Kidney (tissue), 14 donors: ENCODE data around the gene TSPAN14. TPM values are rescaled to one million over a fixed set of nuclear protein-coding genes. Genes with fewer than 3 reads are reported as not detected.
A peak's percentile ranks its signal among the peaks of the same experiment; 100 is the strongest.

Experiments
- DNase-seq, 5 donors: peaks; one replicate each; pipeline ENCODE4 v3.0.0-alpha.2; 2013 to 2020
- FAIRE-seq: peaks from 2 replicates; lab custom pipeline; 2012; peaks lifted over from hg19 to GRCh38; lab: Jason Lieb, UNC
- H3K27ac ChIP-seq, 2 donors: one replicate each; pipeline ENCODE4 v1.7.0; 2013; ENCODE audit warnings: low read depth in 2 of 2, low read length in 2 of 2, inconsistent platforms in 1 of 2
- H3K27me3 ChIP-seq: one replicate; pipeline ENCODE4 v1.7.1; 2013; ENCODE audit warnings: low read length, inconsistent platforms; ENCODE audit not compliant: control insufficient read depth, insufficient read depth
- H3K36me3 ChIP-seq, 3 donors: one replicate each; pipeline versions ENCODE4 v1.7.0 to v1.7.1; 2013; ENCODE audit warnings: low read length in 3 of 3, control low read depth in 1 of 3, inconsistent platforms in 1 of 3; ENCODE audit not compliant: insufficient read depth in 3 of 3, control insufficient read depth in 2 of 3
- H3K4me1 ChIP-seq, 3 donors: one replicate each; pipeline versions ENCODE4 v1.7.0 to v1.7.1; 2013; ENCODE audit warnings: low read length in 3 of 3, inconsistent platforms in 1 of 3, low read depth in 1 of 3; ENCODE audit not compliant: control insufficient read depth in 2 of 3, insufficient read depth in 2 of 3
- H3K4me3 ChIP-seq, 3 donors: one replicate each; pipeline versions ENCODE4 v1.7.0 to v1.8.1; 2013; ENCODE audit warnings: low read length in 3 of 3, control low read depth in 1 of 3, inconsistent platforms in 1 of 3
- H3K9ac ChIP-seq, 3 donors: one replicate each; pipeline versions ENCODE4 v1.7.0 to v1.7.1; 2013; ENCODE audit warnings: low read length in 3 of 3, control low read depth in 1 of 3, inconsistent platforms in 1 of 3
- H3K9me3 ChIP-seq, 3 donors: one replicate each; pipeline versions ENCODE4 v1.7.0 to v1.7.1; 2013; ENCODE audit warnings: low read length in 3 of 3, control low read depth in 1 of 3, inconsistent platforms in 1 of 3; ENCODE audit not compliant: control insufficient read depth in 2 of 3, insufficient read depth in 1 of 3
- CTCF ChIP-seq: IDR thresholded peaks from 3 replicates; pipeline ENCODE4 v1.5.1; 2012; ENCODE audit warnings: mild to moderate bottlenecking, moderate library complexity, borderline replicate concordance; ENCODE audit not compliant: insufficient read depth; ENCODE audit errors: extremely low read depth
- intact Hi-C: fragments of 100-400 bp; cut with DNase I; formaldehyde crosslinking; loops from one replicate; pipeline ENCODE4 v1.11.1; 2022
- polyA plus RNA-seq: library from polyadenylated mRNA; stranded (reverse); fragments of 350-450 nt; fragmentation: Illumina TruSeq; extraction: RNeasy Lipid Tissue Mini Kit (QIAGEN cat#74804); gene quantifications from one replicate; pipeline ENCODE4 v1.2.3, GENCODE V29; 2014; ENCODE audit warnings: low read depth, low replicate concordance; ENCODE audit not compliant: insufficient read depth
- total RNA-seq: library from RNA; stranded (reverse); fragmentation: NEBNext Ultra II Directional; extraction: Animal tissue kit (Norgen Biotek cat#: 25700); gene quantifications from one replicate; pipeline ENCODE4 v1.2.1, GENCODE V29; 2021
- donor health status: control.
- donor health status: control.
- donor health status: control.
- donor health status: control.
- donor health status: control.
- donor health status: DM: yes; HTN: yes; CAD: no.
- donor health status: Normal renal cell carcinoma (clear cell type).

TSPAN14 gene
- total and polyA plus RNA-seq, 2 donors from 2014 or later = 36.8 to 183 TPM

GRCh38 chr10:80444646-80445319 is 9.3 kb upstream of the TSPAN14 start:
- TF ChIP-seq CTCF = peak; percentile 85
- DNase-seq (peak in 4 of 5 donors; percentile 73 to 84 (median 78)), FAIRE-seq (no peak)
- H3K36me3 ChIP-seq = no peaks in the 10 kb centered on the region
- H3K9ac ChIP-seq = peak overlapping the region in 1 of 3 donors; percentile 12
- no peaks in the 10 kb centered on the region for H3K27me3 ChIP-seq
- no peaks in the 10 kb centered on the region for H3K9me3 ChIP-seq
- intact Hi-C loops = loop anchor here (5.0 kb wide), 1 partner anchor 483 kb away; no protein-coding TSS in a partner anchor
- peaks cover 0 to 13% (median 5%) of the 10 kb centered on the region in 3 donors for H3K4me1 ChIP-seq
- no peak overlapping the region for H3K27ac ChIP-seq
- no peak overlapping the region for H3K4me3 ChIP-seq

- Histone ChIP-seq H3K36me3 (no peaks in the 10 kb centered on the region), H3K9ac (no peak overlapping the region), H3K9me3 (no peaks in the 10 kb centered on the region), H3K27ac (no peak overlapping the region), H3K4me1 (peaks cover 0 to 13% (median 10%) of the 10 kb centered on the region in 3 donors), H3K4me3 (no peak overlapping the region), H3K27me3 (no peaks in the 10 kb centered on the region)
- TF ChIP-seq CTCF = no peak
- intact Hi-C loops = no loop called here
- FAIRE-seq (no peak), DNase-seq (no peak)
Observed at GRCh38 chr10:80447436-80448190, 6.5 kb upstream of the TSPAN14 start.

- intact Hi-C loops = no loop called here
- DNase-seq = no peak
- FAIRE-seq = no peak
Observed at GRCh38 chr10:80448209-80448942, 5.7 kb upstream of the TSPAN14 start.

More at GRCh38 chr10:80448209-80448942, 5.7 kb upstream of the TSPAN14 start:
- Histone ChIP-seq H3K27ac (no peak overlapping the region), H3K4me1 (peaks cover 0 to 16% (median 11%) of the 10 kb centered on the region in 3 donors), H3K36me3 (no peaks in the 10 kb centered on the region), H3K9ac (no peak overlapping the region), H3K9me3 (no peaks in the 10 kb centered on the region), H3K27me3 (no peaks in the 10 kb centered on the region), H3K4me3 (no peak overlapping the region)
- TF ChIP-seq CTCF = no peak
